ENCODE data around the gene BEAN1. TPM values are rescaled to one million over a fixed set of nuclear protein-coding genes. Genes with fewer than 3 reads are reported as not detected.
"Not testable (repeated sequence)": the region's sequence is repeated elsewhere in the genome, so short reads cannot be mapped to it uniquely, and the experiment has no call there.

The BEAN1 gene
- total RNA-seq, 4 donors from 2014 or later = 0.40 TPM; not detected in 3

- peak overlapping the region; percentile 30 to 43 (median 40) for H3K27ac ChIP-seq
- DNase-seq = no peak
- intact Hi-C loops (cut with DNase I; ENCODE audit: low total_unique reads) (no loop called here), in situ Hi-C loops (cut with MboI; ENCODE audit: low pct_ligation_motif_present in 1 of 4, low pct_unique_long_range_greater_than_20kb in 1 of 4, low sequenced_read_pairs in 3 of 4) (no loop called here)
- no peaks in the 10 kb centered on the region for H3K9me3 ChIP-seq
- WGBS, 2 donors (ENCODE audit: low coverage in 1 of 2) = 72 to 90% methylated on average over 2 to 13 of the region's 13 CpGs
- H3K4me1 ChIP-seq = peaks cover 12 to 43% (median 28%) of the 10 kb centered on the region in 4 donors
- H3K36me3 ChIP-seq = peaks cover 0 to 3% (median 0%) of the 10 kb centered on the region in 4 donors
- no peak overlapping the region for H3K4me3 ChIP-seq
- no peaks in the 10 kb centered on the region for H3K27me3 ChIP-seq
- TF ChIP-seq CTCF (IDR thresholded peaks at IDR 0.05) = no peak
- TF ChIP-seq EP300 (IDR thresholded peaks at IDR 0.05; ENCODE audit: low read depth) = no peak
- TF ChIP-seq POLR2AphosphoS5 (IDR thresholded peaks at IDR 0.05) = no peak
- TF ChIP-seq POLR2A (IDR thresholded peaks at IDR 0.05) = no peak
Observed at GRCh38 chr16:66511602-66512271, 84.6 kb downstream of the BEAN1 start.

- Histone ChIP-seq H3K9me3 (no peaks in the 10 kb centered on the region), H3K27ac (peak overlapping the region; percentile 30 to 43 (median 40)), H3K27me3 (no peaks in the 10 kb centered on the region), H3K4me1 (peaks cover 18 to 49% (median 34%) of the 10 kb centered on the region in 4 donors), H3K36me3 (peaks cover 0 to 3% (median 0%) of the 10 kb centered on the region in 4 donors), H3K4me3 (no peak overlapping the region)
- intact Hi-C loops (cut with DNase I; ENCODE audit: low total_unique reads) (no loop called here), in situ Hi-C loops (cut with MboI; ENCODE audit: low pct_ligation_motif_present in 1 of 4, low pct_unique_long_range_greater_than_20kb in 1 of 4, low sequenced_read_pairs in 3 of 4) (no loop called here)
- 89 to 91% methylated on average over 6 to 15 of the region's 15 CpGs for WGBS, 2 donors (ENCODE audit: low coverage in 1 of 2)
- TF ChIP-seq EP300 (IDR thresholded peaks at IDR 0.05; ENCODE audit: low read depth) (no peak), CTCF (IDR thresholded peaks at IDR 0.05) (no peak), POLR2A (IDR thresholded peaks at IDR 0.05) (no peak), POLR2AphosphoS5 (IDR thresholded peaks at IDR 0.05) (no peak)
- no peak for DNase-seq
Observed at GRCh38 chr16:66512272-66513110, 85.4 kb downstream of the BEAN1 start.

GRCh38 chr16:66513111-66513723 lies 86.1 kb downstream of the BEAN1 start:
- Histone ChIP-seq H3K27me3 (no peaks in the 10 kb centered on the region), H3K4me1 (peaks cover 25 to 49% (median 38%) of the 10 kb centered on the region in 4 donors), H3K36me3 (peaks cover 0 to 3% (median 0%) of the 10 kb centered on the region in 4 donors), H3K9me3 (no peaks in the 10 kb centered on the region), H3K27ac (peak overlapping the region in 2 of 4 donors; percentile 30 to 42), H3K4me3 (no peak overlapping the region)
- 73 to 82% methylated on average over 4 to 8 of the region's 8 CpGs for WGBS, 2 donors (ENCODE audit: low coverage in 1 of 2)
- no peak for TF ChIP-seq EP300 (IDR thresholded peaks at IDR 0.05; ENCODE audit: low read depth)
- no peak for TF ChIP-seq POLR2A (IDR thresholded peaks at IDR 0.05)
- TF ChIP-seq CTCF (IDR thresholded peaks at IDR 0.05) = no peak
- no peak for TF ChIP-seq POLR2AphosphoS5 (IDR thresholded peaks at IDR 0.05)
- in situ Hi-C loops (cut with MboI; ENCODE audit: low pct_ligation_motif_present in 1 of 4, low pct_unique_long_range_greater_than_20kb in 1 of 4, low sequenced_read_pairs in 3 of 4) (no loop called here), intact Hi-C loops (cut with DNase I; ENCODE audit: low total_unique reads) (no loop called here)
- no peak for DNase-seq

- H3K4me3 ChIP-seq; H3K27ac ChIP-seq; intact Hi-C loops (cut with DNase I; ENCODE audit: low total_unique reads); in situ Hi-C loops (cut with MboI; ENCODE audit: low pct_ligation_motif_present in 1 of 4, low pct_unique_long_range_greater_than_20kb in 1 of 4, low sequenced_read_pairs in 3 of 4); H3K36me3 ChIP-seq; DNase-seq; H3K9me3 ChIP-seq; H3K27me3 ChIP-seq: not testable (repeated sequence)
- peaks cover 26 to 54% (median 38%) of the 10 kb centered on the region in 4 donors for H3K4me1 ChIP-seq
- 97 to 98% methylated on average over 7 to 8 of the region's 17 CpGs for WGBS, 2 donors (ENCODE audit: low coverage in 1 of 2)
Observed at GRCh38 chr16:66514391-66514790, 87.3 kb downstream of the BEAN1 start.

DNA sequence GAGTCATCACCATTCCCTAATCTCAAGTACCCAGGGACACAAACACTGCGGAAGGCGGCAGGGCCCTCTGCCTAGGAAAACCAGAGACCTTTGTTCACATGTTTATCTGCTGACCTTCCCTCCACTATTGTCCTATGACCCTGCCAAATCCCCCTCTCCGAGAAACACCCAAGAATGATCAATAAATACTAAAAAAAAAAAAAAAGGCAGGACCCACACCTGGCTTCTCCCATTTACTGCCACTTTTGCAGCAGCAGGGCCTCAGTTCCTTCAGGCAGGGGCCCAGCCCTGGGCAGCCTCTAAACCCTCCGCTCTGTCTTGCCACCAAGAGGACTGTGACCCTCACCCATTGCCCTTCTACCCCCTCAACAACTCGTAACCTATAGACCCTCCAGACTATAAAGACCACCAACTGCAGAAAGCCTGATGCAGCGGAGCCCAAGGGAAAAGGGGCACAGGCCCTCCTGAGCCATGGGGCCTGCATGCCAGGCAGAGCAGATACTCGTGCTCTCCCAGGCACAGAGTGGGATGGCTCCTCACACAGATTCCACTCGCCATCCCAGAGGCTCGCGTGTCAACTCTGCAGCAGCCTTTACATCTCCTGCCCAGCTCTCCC lies 88.0 kb downstream of the BEAN1 start:
- 87 to 100% methylated on average over 1 to 10 of the region's 10 CpGs for WGBS, 2 donors (ENCODE audit: low coverage in 1 of 2)
- H3K27ac ChIP-seq = peak overlapping the region; percentile 97 to 99 (median 98)
- H3K9me3 ChIP-seq; in situ Hi-C loops (cut with MboI; ENCODE audit: low pct_ligation_motif_present in 1 of 4, low pct_unique_long_range_greater_than_20kb in 1 of 4, low sequenced_read_pairs in 3 of 4); H3K36me3 ChIP-seq; intact Hi-C loops (cut with DNase I; ENCODE audit: low total_unique reads); DNase-seq; H3K4me3 ChIP-seq; H3K27me3 ChIP-seq: not testable (repeated sequence)
- peaks cover 26 to 61% (median 38%) of the 10 kb centered on the region in 4 donors for H3K4me1 ChIP-seq

All from transverse colon (tissue), 4 donors.